Hematopoietic multipotent progenitor cell (in vitro differentiated cells): Measurements from ENCODE around the gene CMSS1. TPM values are rescaled to one million over a fixed set of nuclear protein-coding genes. Genes with fewer than 3 reads are reported as not detected.

ENCODE experiments used
- DNase-seq, 3 donors: peaks; one replicate each; pipeline ENCODE4 v3.0.0-alpha.2; 2011 to 2015; ENCODE audit warnings: low read depth in 2 of 3, low spot score in 2 of 3
- total RNA-seq: library from RNA; depleted of rRNA; stranded (reverse); fragments of >200 nt; gene quantifications from one replicate; pipeline ENCODE4 v1.2.3, GENCODE V29; 2012

CMSS1 gene
- total RNA-seq, 1 donor = 3.2 TPM

DNA sequence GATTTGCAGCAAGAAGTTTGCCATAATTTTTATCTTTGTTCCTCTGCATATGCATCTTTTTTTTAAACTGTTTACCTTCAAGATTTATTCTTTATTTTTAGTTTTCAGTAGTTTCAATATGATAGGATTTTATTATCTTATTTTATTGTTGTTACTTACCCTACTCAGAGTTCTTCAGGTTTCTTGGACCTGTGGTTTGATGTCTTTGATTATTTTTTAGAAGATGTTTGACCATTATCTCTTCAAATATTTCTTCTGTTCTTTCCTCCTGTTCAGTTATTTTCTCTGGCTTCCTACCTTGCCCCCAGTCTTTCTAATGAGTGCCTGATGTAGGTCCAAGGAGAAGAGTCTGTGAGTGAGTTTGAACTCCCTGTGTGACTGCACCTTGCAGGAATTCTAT is 158.9 kb downstream of the CMSS1 start:
- no peak for DNase-seq

GRCh38 chr3:99978221-99978620 is 160.6 kb downstream of the CMSS1 start:
- DNase-seq = no peak

- no peak for DNase-seq
These were observed 162.9 kb downstream of the CMSS1 start for GRCh38 chr3:99980606-99981005.

DNA sequence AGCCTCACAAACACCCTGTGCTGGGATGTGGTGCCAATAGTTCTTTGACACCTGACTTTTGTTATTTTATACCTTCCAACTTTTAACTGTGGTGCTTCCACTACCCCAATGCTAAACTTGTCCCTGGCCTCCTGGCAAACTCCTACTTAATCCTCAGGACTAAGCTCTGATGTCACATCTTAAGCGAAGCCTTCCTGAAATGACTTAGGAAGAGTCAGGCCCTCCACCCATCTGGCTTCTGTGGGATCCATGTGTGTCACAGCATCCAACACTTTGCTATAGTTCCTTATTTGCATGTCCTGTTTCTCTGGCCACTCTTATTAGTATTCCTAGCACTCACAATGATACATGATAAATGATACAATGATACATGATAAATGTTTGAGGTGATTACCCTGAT is 163.5 kb downstream of the CMSS1 start:
- DNase-seq = no peak

DNA sequence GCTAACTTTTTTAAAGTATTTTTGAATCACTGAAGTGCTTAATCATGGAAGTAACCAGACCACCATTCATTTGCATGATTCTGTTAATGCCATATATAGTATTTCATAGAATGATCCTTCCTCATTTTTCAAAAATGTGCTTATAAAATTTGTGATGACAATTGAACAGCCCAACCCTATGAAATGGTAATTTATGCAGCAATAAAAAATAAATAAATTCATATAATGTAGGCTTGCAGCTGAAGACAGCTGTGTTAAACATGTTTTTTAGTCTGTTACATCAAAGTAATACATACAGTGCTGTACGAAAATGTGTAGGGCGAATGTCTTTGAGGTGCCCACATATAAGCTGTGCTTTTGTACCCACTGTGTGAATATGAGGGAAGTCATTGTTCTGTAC is 165.0 kb downstream of the CMSS1 start:
- DNase-seq = no peak

DNA sequence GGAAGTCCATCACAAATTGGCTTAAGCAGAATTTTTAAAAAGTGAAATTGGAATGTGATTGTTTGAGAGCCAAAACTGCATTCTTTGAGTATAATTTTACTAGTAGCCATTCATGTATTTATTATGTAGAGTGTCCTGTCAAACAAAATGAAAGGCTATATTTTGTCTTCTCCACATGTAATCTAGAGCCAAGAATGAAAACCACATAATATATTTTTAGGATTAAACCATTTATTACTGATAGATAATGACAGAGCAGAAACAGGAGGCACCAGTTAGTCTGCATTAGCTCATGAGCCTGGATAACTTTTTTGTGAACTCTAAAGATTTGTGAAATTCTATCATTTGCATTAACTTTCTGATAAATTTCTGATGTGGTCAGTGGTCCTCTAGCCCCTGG is 166.5 kb downstream of the CMSS1 start:
- no peak for DNase-seq

DNA sequence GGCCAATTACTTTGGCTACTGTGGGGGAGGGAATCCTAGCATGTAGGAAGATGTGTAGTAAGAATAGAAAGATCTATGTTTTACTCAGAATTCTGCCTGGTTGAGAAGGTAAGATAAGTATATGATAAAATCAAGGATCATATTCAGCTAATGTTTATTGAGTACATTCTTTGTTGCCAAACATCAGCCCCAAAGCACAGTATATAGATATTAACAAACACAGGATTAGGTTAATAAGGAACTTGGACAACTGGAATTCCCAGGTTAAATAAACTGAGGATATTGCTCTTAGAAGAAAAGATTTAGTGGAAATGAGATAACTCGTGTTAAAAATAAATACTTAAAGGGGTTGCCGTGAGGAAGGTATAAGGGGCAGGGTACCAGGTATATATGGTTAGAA is 167.0 kb downstream of the CMSS1 start:
- no peak for DNase-seq

DNA sequence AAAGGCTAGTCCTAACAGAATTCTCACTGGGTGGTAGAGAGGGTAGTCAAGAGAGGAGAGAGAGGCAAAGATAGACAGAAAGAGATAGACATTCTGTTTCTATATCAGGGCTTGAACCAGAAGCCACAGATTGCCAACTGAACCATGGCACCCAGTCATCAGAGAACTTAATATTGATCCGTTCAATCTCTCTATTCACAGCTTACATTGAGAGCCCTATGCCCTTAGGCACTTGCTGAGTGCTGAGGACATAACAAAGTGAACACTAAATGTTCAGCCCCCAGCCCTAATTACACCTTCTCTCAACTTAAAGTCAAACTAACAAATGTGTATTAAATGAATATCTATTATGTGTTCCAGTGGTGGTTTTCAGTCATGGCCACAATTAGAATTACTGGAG is 172.5 kb downstream of the CMSS1 start:
- DNase-seq = no peak

DNA sequence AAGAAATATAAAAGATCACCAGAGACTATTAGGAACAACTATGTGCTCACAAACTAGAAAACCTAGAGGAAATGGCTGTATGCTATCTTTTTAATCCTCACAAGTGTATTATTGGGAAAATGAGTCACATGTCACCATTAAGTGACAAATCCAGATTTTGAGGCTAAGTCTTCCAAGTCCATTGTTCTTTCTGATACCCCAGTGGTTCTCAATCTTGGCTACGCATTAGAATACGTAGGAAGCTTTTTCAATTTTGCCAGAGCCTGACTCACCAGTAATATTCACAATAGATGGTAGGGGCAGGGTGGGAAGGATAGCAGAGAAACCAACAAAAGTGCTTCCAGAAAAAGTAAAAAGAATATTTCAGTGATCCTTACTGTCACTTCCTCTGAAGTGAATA is 179.6 kb downstream of the CMSS1 start:
- DNase-seq = no peak

GRCh38 chr3:99999536-99999935 is 181.9 kb downstream of the CMSS1 start:
- DNase-seq = no peak

DNA sequence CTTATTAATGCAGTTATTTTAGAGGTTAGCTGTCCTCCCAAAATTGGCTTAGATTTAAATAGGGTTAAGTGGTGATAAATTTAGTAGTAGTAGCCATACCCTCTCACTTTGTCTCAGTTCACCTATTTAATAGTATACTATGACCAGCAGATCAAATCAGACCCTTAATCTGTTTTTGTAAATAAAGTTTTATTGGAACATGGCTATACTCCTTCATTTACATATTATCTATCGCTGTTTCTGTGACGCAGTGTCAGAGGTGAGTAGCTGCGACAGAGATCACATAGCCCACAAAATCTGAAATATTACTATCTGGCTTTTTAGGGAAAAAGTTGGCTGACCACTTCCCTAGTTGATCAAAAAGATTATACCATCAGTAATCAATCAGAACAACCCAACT is 183.4 kb downstream of the CMSS1 start:
- DNase-seq = no peak

DNA sequence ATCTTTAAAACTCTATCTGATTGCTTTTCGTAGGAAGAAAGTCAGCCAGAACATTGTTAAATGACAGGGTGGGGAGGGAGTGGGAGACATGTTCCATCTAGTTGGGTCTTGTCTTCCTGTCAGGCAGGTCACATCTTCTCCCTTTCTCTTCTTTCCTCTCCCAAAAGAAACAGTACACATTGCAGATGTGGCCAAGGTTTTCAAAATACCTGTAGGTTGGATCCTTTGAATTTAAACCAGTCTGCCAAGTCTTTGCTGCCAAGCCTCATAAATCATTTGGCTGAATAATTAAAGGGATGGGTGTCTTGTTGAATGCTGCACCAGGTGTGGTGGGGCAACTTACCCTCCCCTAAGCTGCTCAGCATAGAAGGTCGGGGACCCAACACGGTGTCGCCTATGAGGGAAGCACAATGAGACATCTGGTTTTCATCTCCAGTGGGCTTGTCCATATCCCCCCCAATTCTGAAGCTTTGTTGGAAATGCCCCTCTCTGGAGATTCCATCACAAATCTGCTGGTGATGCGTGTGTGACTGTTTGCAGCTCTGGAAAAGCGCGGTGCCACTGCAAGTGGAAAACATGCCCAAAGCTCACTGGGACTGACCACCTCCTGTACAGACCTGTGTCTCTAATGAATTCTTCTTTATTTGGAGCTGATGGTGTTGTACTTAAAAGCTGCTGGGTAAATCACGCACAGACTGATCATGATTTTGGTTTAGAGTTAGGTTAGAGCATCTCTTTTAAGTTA is 184.0 kb downstream of the CMSS1 start:
- DNase-seq = no peak

- no peak for DNase-seq
These were observed 185.1 kb downstream of the CMSS1 start for GRCh38 chr3:100002599-100003350.

DNA sequence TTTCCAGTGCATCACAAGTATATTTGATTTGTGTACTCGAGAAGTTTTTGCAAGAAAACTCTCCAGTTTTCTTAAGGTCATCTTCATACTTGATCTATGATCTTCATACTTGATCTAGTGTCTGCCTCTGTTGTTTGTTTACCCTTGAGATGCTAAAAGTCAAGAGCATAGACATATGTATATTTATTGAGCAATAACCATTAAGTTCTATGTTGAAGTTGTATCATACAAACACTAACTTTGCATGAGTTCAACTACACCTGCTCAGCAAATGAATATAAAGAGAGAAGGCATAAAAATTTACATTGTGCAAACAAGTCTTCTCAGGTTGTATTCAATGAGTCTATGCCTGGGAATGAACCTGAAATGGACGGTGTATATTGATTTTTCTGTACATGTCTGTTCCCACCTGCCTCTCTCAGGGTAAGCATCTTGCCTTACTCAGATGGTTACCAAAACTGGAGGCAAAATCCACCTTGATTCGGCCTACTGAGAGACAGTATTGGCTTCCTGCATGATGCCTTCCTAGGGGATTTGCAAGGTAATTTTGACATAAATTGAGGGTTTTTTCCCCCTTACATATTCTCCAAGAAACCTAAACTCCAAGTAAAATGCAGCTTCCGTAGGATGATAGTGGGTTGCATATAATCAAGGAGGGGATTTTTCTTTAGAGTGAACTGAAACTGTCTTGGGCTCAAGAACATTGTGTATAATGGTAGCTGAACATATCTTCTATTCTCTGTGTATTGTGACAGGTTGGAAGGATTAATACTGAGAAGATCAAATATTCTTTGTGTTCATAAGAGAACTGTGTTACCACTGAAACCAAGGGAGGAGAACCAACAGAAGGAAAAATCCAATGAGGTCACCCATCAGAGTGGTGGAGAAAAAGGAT is 186.2 kb downstream of the CMSS1 start:
- DNase-seq = no peak

GRCh38 chr3:100004931-100005330 is 187.3 kb downstream of the CMSS1 start:
- no peak for DNase-seq

DNA sequence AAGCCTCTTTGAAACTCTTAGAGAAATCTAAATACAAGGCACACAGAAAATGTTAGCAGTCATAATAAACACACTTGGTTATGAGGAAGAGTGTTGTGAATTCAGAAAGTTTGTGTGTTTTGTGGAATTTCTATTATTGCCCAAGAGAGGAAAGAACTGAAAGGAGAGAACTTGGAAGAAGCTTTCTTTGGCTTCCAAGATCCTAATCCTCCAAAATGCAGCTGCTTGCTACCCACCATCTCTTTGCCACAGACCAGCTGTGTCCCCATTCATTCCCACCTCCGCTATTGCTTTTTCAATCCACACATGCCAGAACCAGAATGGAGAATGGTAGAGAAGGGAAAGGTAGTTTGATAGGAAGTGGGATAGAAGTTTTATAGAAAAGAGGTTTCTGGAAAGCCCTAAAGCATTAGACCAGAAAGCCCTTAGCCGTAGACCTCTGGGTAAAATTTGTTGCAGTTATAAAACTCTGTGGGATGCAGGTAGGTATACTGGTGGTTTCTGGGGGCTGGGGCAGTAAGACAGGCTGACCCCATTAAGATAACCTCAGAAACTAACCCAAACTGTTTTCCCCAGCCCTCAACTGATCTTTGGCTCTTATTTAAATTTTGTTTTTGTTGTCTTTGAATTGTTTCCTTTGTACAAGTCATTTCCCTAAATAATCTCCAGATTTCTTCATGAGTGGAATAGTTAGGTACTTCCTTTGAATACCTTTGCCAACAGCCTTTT is 188.2 kb downstream of the CMSS1 start:
- DNase-seq = no peak

- no peak for DNase-seq
These were observed 189.1 kb downstream of the CMSS1 start for GRCh38 chr3:100006570-100007271.

GRCh38 chr3:100007313-100007712 is 189.7 kb downstream of the CMSS1 start:
- DNase-seq = no peak

DNA sequence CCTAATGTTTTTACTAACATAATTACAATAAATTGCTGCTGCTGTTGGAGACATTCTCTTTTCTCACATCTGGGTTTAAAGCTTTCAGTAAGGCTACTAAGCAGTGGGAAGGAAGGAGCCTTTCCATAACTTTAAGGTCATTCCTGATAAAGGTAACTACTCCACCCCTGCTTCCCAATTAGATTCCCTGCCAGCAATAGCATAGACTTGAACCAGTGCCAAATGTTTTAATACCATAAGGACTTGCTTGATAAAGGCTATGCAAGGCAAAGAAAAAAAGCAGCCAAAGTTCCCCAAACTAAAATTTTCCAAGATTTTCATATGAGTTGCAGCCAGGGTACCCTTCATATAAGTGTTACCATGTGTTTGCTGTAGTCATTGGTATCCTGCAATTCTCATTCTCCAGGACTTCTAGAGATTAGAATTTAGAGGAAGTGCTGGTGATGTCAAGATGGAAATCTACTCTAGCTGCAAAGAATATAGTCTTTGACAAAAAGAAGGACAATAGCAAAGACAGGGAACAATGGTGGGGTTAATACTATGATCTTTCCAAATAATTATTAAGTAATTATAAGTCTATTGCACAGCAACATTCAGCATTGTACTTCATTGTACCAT is 190.5 kb downstream of the CMSS1 start:
- no peak for DNase-seq
